Measurements from ENCODE around the gene ZNF821.

- TF ChIP-seq CTCF (IDR thresholded peaks at IDR 0.05 in 4 of 5, conservative IDR thresholded peaks at IDR 0.05 in 1 of 5) (no peak), POLR2A (IDR thresholded peaks at IDR 0.05) (no peak)
Observed at GRCh38 chr16:71931599-71931998, 47.6 kb upstream of the ZNF821 start.
